Urinary bladder (tissue), 4 donors: Measurements from ENCODE around the gene RMI2. TPM values are rescaled to one million over a fixed set of nuclear protein-coding genes. Genes with fewer than 3 reads are reported as not detected.
"Not testable (repeated sequence)": the region's sequence is repeated elsewhere in the genome, so short reads cannot be mapped to it uniquely, and the experiment has no call there.

Experiments used
- DNase-seq: peaks from one replicate; pipeline ENCODE4 v3.0.0-alpha.2; 2015; ENCODE audit errors: extremely low spot score
- H3K27ac ChIP-seq: one replicate; pipeline ENCODE4 v1.5.1; 2013; ENCODE audit warnings: low read depth, mild to moderate bottlenecking, moderate library complexity
- H3K36me3 ChIP-seq: one replicate; pipeline ENCODE4 v1.6.1; 2013; ENCODE audit warnings: mild to moderate bottlenecking, moderate library complexity; ENCODE audit not compliant: insufficient read depth
- H3K4me1 ChIP-seq: one replicate; pipeline ENCODE4 v1.6.1; 2013; ENCODE audit warnings: mild to moderate bottlenecking, moderate library complexity; ENCODE audit not compliant: insufficient read depth
- H3K4me3 ChIP-seq: one replicate; pipeline ENCODE4 v1.5.1; 2013; ENCODE audit warnings: low read depth, low read length
- WGBS: extraction: QIAGEN DNeasy Blood & Tissue Kit; methylation state at CpG from one replicate; pipeline ENCODE4 v1.1.7; 2013; 5-methylcytosine and 5-hydroxymethylcytosine counted together
- polyA plus RNA-seq: library from polyadenylated mRNA; stranded (reverse); fragments of 200-250 nt; gene quantifications from one replicate; pipeline ENCODE4 v1.2.3, GENCODE V29; 2013
- total RNA-seq: library from RNA; depleted of rRNA; stranded (reverse); fragments of >200 nt; gene quantifications from one replicate; pipeline ENCODE4 v1.2.3, GENCODE V29; 2014
- donor health status: healthy with polysubstance abuse.
- donor health status: healthy.

Gene RMI2
- total and polyA plus RNA-seq, 2 donors: 2.2 to 14.3 TPM

- no peak overlapping the region for H3K27ac ChIP-seq
- no peaks in the 10 kb centered on the region for H3K36me3 ChIP-seq
- DNase-seq: no peak
- H3K4me3 ChIP-seq: no peak overlapping the region
- WGBS: 59% methylated on average over 13 of the region's 13 CpGs
- H3K4me1 ChIP-seq: no peaks in the 10 kb centered on the region
Observed at GRCh38 chr16:11360641-11361373, 15.5 kb downstream of the RMI2 start.

- Histone ChIP-seq H3K36me3 (no peaks in the 10 kb centered on the region), H3K4me3 (no peak overlapping the region), H3K27ac (no peak overlapping the region), H3K4me1 (no peaks in the 10 kb centered on the region)
- WGBS: 71% methylated on average over 16 of the region's 16 CpGs
- DNase-seq: no peak
Observed at GRCh38 chr16:11361701-11362451, 16.6 kb downstream of the RMI2 start.

- 81% methylated on average over 7 of the region's 7 CpGs for WGBS
- no peaks in the 10 kb centered on the region for H3K4me1 ChIP-seq
- H3K36me3 ChIP-seq: no peaks in the 10 kb centered on the region
- no peak overlapping the region for H3K4me3 ChIP-seq
- H3K27ac ChIP-seq: no peak overlapping the region
- DNase-seq: no peak
Observed at GRCh38 chr16:11363927-11364258, 18.6 kb downstream of the RMI2 start.

- no peaks in the 10 kb centered on the region for H3K36me3 ChIP-seq
Observed at GRCh38 chr16:11367483-11367906, 22.2 kb downstream of the RMI2 start.

GRCh38 chr16:11370084-11370931 lies 25.0 kb downstream of the RMI2 start:
- WGBS: 79% methylated on average over 7 of the region's 7 CpGs
- H3K4me3 ChIP-seq: no peak overlapping the region
- H3K36me3 ChIP-seq: no peaks in the 10 kb centered on the region
- DNase-seq: no peak
- no peak overlapping the region for H3K27ac ChIP-seq
- no peaks in the 10 kb centered on the region for H3K4me1 ChIP-seq

More at GRCh38 chr16:11367483-11367906, 22.2 kb downstream of the RMI2 start:
- Histone ChIP-seq H3K4me3 (no peak overlapping the region), H3K4me1 (no peaks in the 10 kb centered on the region), H3K27ac (no peak overlapping the region)
- WGBS: 81% methylated on average over 5 of the region's 5 CpGs
- no peak for DNase-seq

- not testable (repeated sequence) for H3K4me1 ChIP-seq, H3K36me3 ChIP-seq, H3K4me3 ChIP-seq, H3K27ac ChIP-seq, DNase-seq
- WGBS: 86% methylated on average over 13 of the region's 13 CpGs
Observed at GRCh38 chr16:11370932-11371279, 25.6 kb downstream of the RMI2 start.

GRCh38 chr16:11372073-11372828 lies 27.0 kb downstream of the RMI2 start:
- H3K36me3 ChIP-seq: no peaks in the 10 kb centered on the region
- H3K4me3 ChIP-seq: no peak overlapping the region
- H3K4me1 ChIP-seq: no peaks in the 10 kb centered on the region
- no peak overlapping the region for H3K27ac ChIP-seq
- DNase-seq: no peak
- 75% methylated on average over 10 of the region's 10 CpGs for WGBS

- WGBS: 73% methylated on average over 6 of the region's 6 CpGs
- no peak overlapping the region for H3K4me3 ChIP-seq
- DNase-seq: no peak
- no peaks in the 10 kb centered on the region for H3K36me3 ChIP-seq
- no peak overlapping the region for H3K27ac ChIP-seq
- no peaks in the 10 kb centered on the region for H3K4me1 ChIP-seq
Observed at GRCh38 chr16:11372829-11373306, 27.6 kb downstream of the RMI2 start.

GRCh38 chr16:11374255-11374654 lies 29.0 kb downstream of the RMI2 start:
- Histone ChIP-seq H3K4me3 (no peak overlapping the region), H3K4me1 (no peaks in the 10 kb centered on the region), H3K27ac (no peak overlapping the region), H3K36me3 (no peaks in the 10 kb centered on the region)
- 82% methylated on average over 4 of the region's 4 CpGs for WGBS
- no peak for DNase-seq

GRCh38 chr16:11377154-11377553 lies 31.9 kb downstream of the RMI2 start:
- Histone ChIP-seq H3K27ac (no peak overlapping the region), H3K4me1 (no peaks in the 10 kb centered on the region), H3K4me3 (no peak overlapping the region), H3K36me3 (no peaks in the 10 kb centered on the region)
- WGBS: 83% methylated on average over 3 of the region's 3 CpGs
- no peak for DNase-seq

- H3K27ac ChIP-seq, H3K4me1 ChIP-seq, DNase-seq, H3K4me3 ChIP-seq, H3K36me3 ChIP-seq: not testable (repeated sequence)
- WGBS: 84% methylated on average over 5 of the region's 5 CpGs
Observed at GRCh38 chr16:11378951-11379350, 33.7 kb downstream of the RMI2 start.

GRCh38 chr16:11379420-11379819 lies 34.2 kb downstream of the RMI2 start:
- H3K36me3 ChIP-seq: no peaks in the 10 kb centered on the region
- no peaks in the 10 kb centered on the region for H3K4me1 ChIP-seq
- no peak for DNase-seq
- no peak overlapping the region for H3K27ac ChIP-seq
- 80% methylated on average over 7 of the region's 7 CpGs for WGBS
- no peak overlapping the region for H3K4me3 ChIP-seq

GRCh38 chr16:11380836-11381235 lies 35.6 kb downstream of the RMI2 start:
- 91% methylated on average over 9 of the region's 9 CpGs for WGBS
- no peak overlapping the region for H3K4me3 ChIP-seq
- H3K4me1 ChIP-seq: no peaks in the 10 kb centered on the region
- DNase-seq: no peak
- H3K36me3 ChIP-seq: no peaks in the 10 kb centered on the region
- H3K27ac ChIP-seq: no peak overlapping the region
